Kidney capillary endothelial cell (primary cell): ENCODE results near the gene SELENOP.
"Not testable (repeated sequence)": the region's sequence is repeated elsewhere in the genome, so short reads cannot be mapped to it uniquely, and the experiment has no call there.

ENCODE experiments used
- DNase-seq: peaks from one replicate; pipeline ENCODE4 v3.0.0-alpha.2; 2018; ENCODE audit warnings: low spot score

The SELENOP gene

GRCh38 chr5:42826757-42827515 lies 15.2 kb upstream of the SELENOP start:
- no peak for DNase-seq

GRCh38 chr5:42825422-42826148 lies 13.9 kb upstream of the SELENOP start:
- no peak for DNase-seq

- no peak for DNase-seq
These were observed 12.8 kb upstream of the SELENOP start for GRCh38 chr5:42824347-42824976.

- no peak for DNase-seq
These were observed 10.9 kb upstream of the SELENOP start for GRCh38 chr5:42822548-42822947.

GRCh38 chr5:42819745-42820144 lies 8.1 kb upstream of the SELENOP start:
- DNase-seq: no peak

GRCh38 chr5:42816546-42816945 lies 4.9 kb upstream of the SELENOP start:
- DNase-seq: not testable (repeated sequence)

- no peak for DNase-seq
These were observed 1.8 kb upstream of the SELENOP start for GRCh38 chr5:42813533-42813932.

- DNase-seq: no peak
These were observed 928 bp upstream of the SELENOP start for GRCh38 chr5:42812620-42813019.

GRCh38 chr5:42810834-42811590 lies 680 bp downstream of the SELENOP start:
- DNase-seq: peak; percentile 11

GRCh38 chr5:42808888-42809611 lies 2.6 kb downstream of the SELENOP start:
- no peak for DNase-seq

GRCh38 chr5:42807722-42808447 lies 3.8 kb downstream of the SELENOP start:
- no peak for DNase-seq

GRCh38 chr5:42806701-42807262 lies 4.9 kb downstream of the SELENOP start:
- DNase-seq: no peak

- DNase-seq: no peak
These were observed 5.5 kb downstream of the SELENOP start for GRCh38 chr5:42806004-42806700.

- no peak for DNase-seq
These were observed 6.9 kb downstream of the SELENOP start for GRCh38 chr5:42804717-42805339.

GRCh38 chr5:42801516-42802166 lies 10.1 kb downstream of the SELENOP start:
- DNase-seq: no peak

- DNase-seq: no peak
These were observed 10.9 kb downstream of the SELENOP start for GRCh38 chr5:42800748-42801330.

GRCh38 chr5:42799668-42800114 lies 12.0 kb downstream of the SELENOP start:
- no peak for DNase-seq

GRCh38 chr5:42799241-42799608 lies 12.5 kb downstream of the SELENOP start:
- DNase-seq: no peak
